ENCODE results near the gene LSM4. TPM values are rescaled to one million over a fixed set of nuclear protein-coding genes. Genes with fewer than 3 reads are reported as not detected.
"Not testable (repeated sequence)": the region's sequence is repeated elsewhere in the genome, so short reads cannot be mapped to it uniquely, and the experiment has no call there.

LSM4 gene
- total RNA-seq, 1 experiment from 2014 or later, result 787 TPM

DNA sequence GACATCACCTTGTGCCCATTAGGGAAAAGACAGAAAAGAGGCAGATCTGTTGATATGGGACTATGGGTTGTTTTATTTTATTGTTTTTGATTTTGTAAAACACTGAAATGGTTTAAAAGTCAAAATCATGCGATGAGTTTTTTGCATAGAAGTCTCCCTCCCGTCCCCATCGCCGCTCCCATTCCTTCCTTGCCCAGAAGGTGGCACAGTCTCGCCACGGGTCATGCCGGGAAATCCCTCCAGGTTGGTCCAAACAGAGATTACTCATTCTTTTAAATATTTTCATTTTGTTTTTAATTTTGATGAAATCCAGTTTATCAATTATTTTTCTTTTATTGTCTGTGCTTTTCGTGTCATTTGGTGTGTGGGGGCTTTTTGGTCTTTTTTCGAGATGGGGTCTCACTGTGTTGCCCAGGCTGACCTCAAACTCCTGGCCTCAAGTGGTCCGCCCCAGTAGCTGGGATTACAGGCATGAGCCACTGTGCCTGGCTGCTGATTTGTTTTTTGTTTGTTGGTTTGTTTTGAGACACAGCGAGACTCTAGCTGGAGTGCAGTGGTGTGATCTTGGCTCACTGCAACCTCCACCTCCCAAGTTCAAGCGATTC lies 26.8 kb upstream of the LSM4 start:
- peak; percentile 89 for DNase-seq
- Histone ChIP-seq H3K4me3 (ENCODE audit: insufficient read depth, low read depth, low read length) (no peak overlapping the region), H3K27me3 (ENCODE audit: control insufficient read depth, insufficient read depth, low read length) (no peaks in the 10 kb centered on the region), H3K36me3 (replicated peaks; ENCODE audit: control insufficient read depth, insufficient read depth, low read length) (no peaks in the 10 kb centered on the region)

DNA sequence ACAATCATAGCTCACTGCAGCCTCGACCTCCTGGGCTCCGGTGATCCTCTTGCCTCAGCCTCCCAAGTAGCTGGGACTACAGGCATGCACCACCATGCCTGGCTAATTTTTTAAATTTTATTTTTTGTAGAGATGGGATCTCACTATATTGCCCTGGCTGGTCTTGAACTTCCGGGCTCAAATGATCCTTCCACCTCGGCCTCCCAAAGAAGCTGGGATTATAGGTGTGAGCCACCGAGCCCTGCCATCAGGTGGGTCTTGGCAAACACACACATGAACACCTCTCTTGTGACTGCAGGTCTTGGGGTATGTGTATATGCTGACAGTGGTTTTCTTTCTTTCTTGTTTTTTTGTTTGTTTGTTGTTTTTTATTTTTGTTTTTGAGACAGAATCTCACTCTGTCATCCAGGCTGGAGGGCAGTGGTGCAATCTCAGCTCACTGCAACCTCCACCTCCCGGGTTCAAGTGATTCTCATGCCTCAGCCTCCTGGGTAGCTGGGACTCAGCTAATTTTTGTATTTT lies 26.0 kb upstream of the LSM4 start:
- not testable (repeated sequence) for H3K27me3 ChIP-seq (ENCODE audit: control insufficient read depth, insufficient read depth, low read length); H3K4me3 ChIP-seq (ENCODE audit: insufficient read depth, low read depth, low read length); H3K36me3 ChIP-seq (replicated peaks; ENCODE audit: control insufficient read depth, insufficient read depth, low read length); DNase-seq

DNA sequence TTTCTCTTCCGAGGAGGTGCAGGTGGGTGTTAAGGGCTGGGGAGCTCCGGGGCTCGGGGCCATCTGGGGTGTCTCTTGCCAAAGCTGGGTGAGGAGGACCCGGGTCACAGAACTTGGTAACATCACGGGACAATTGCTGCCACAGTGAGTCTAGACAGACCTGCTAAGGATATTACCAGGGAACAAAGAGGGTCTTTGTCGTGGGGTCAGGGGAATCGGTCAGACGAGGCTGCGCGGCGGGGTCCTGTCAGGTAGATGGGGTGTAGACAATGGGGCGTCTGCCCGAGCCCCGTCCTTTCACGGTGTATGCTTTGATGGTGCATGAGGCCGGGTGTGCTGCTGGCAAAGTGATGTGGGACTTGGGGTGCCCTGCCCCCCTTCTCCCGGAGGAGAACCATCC lies 25.3 kb upstream of the LSM4 start:
- no peak overlapping the region for H3K4me3 ChIP-seq (ENCODE audit: insufficient read depth, low read depth, low read length)
- DNase-seq, result no peak
- H3K36me3 ChIP-seq (replicated peaks; ENCODE audit: control insufficient read depth, insufficient read depth, low read length), result no peaks in the 10 kb centered on the region
- H3K27me3 ChIP-seq (ENCODE audit: control insufficient read depth, insufficient read depth, low read length), result no peaks in the 10 kb centered on the region

DNA sequence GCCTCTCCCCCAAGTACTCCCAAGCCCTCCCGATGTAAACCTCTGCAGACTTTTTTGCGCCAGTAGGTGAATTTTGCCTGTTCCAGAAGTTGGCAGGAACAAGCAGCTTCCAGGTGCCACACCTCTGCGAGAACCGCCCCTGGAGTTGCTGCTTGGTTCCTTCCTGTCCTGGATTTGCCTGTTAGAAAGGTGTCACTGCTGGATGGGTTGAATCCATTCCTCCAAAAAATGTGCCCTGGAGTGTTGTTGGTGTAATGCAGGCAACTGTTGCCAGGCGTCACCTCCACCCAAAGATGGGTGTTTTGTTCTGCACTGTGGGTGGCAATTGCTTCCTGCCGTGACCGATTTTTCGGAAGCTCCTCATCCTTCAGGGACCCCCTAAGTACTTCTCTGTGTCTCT lies 23.2 kb upstream of the LSM4 start:
- H3K4me3 ChIP-seq (ENCODE audit: insufficient read depth, low read depth, low read length), result no peak overlapping the region
- DNase-seq, result peak; percentile 73
- H3K27me3 ChIP-seq (ENCODE audit: control insufficient read depth, insufficient read depth, low read length), result no peaks in the 10 kb centered on the region
- no peaks in the 10 kb centered on the region for H3K36me3 ChIP-seq (replicated peaks; ENCODE audit: control insufficient read depth, insufficient read depth, low read length)

DNA sequence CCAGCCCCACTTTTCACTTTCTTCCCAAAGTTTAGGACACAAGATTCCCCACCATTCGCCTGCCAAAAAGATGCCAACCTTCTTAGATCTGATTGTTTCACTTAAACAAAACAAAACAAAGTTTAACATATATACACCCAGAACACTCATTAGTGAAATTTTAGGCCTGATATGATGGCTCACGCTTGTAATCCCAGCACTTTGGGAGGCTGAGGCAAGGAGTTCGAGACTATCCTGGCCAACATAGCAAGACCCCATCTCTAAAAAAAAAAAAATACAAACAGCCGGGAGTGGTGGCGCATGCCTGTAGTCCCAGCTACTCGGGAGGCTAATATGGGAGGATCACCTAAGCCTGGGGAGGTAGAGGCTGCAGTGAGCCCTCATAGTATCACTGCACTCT lies 22.4 kb upstream of the LSM4 start:
- DNase-seq, result no peak
- Histone ChIP-seq H3K36me3 (replicated peaks; ENCODE audit: control insufficient read depth, insufficient read depth, low read length) (no peaks in the 10 kb centered on the region), H3K27me3 (ENCODE audit: control insufficient read depth, insufficient read depth, low read length) (no peaks in the 10 kb centered on the region), H3K4me3 (ENCODE audit: insufficient read depth, low read depth, low read length) (no peak overlapping the region)

DNA sequence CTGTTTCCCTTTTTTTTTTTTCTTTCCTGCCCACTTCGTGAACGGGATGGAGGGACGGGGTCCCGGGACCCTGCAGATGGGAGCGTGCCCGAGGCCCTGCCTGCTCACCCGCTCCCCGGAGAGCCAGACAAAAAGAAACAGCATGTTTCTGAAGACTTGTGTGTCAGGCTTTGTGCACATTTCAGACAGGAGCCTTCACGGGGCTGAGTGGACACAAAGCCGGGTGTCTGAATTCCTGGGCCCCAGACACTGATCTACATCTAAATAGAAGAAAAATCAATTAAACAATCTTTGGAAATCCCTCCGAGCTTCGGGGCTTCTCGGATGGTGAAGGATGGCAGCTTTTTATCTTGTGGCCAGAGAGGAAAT lies 21.7 kb upstream of the LSM4 start:
- Histone ChIP-seq H3K36me3 (replicated peaks; ENCODE audit: control insufficient read depth, insufficient read depth, low read length) (no peaks in the 10 kb centered on the region), H3K27me3 (ENCODE audit: control insufficient read depth, insufficient read depth, low read length) (no peaks in the 10 kb centered on the region), H3K4me3 (ENCODE audit: insufficient read depth, low read depth, low read length) (no peak overlapping the region)
- no peak for DNase-seq

DNA sequence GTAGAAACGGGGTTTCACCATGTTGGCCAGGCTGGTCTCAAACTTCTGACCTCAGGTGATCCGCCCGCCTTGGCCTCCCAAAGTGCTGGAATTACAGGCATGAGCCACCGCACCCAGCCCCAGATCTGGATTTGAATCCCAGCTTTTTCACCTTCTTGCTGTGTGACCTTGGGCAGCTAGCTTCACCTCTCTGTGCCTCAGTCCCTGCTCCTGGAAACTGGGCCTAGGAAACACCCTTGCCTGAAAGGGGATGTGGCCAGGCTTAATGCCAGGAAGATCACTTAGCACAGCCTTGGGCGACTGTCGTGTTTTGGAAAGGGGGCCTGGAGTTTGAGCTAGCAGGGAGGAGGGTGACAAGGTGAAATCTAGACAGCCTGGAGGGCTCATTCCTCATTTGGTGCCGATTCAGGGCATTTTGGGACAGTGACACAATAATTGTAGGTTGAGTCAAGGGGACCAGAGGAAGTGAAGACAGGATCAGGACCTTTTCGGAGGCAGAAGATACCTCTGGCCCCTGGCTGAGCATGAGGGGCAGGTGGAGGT lies 19.3 kb upstream of the LSM4 start:
- no peak for DNase-seq
- H3K36me3 ChIP-seq (replicated peaks; ENCODE audit: control insufficient read depth, insufficient read depth, low read length), result no peaks in the 10 kb centered on the region
- no peaks in the 10 kb centered on the region for H3K27me3 ChIP-seq (ENCODE audit: control insufficient read depth, insufficient read depth, low read length)
- H3K4me3 ChIP-seq (ENCODE audit: insufficient read depth, low read depth, low read length), result no peak overlapping the region

DNA sequence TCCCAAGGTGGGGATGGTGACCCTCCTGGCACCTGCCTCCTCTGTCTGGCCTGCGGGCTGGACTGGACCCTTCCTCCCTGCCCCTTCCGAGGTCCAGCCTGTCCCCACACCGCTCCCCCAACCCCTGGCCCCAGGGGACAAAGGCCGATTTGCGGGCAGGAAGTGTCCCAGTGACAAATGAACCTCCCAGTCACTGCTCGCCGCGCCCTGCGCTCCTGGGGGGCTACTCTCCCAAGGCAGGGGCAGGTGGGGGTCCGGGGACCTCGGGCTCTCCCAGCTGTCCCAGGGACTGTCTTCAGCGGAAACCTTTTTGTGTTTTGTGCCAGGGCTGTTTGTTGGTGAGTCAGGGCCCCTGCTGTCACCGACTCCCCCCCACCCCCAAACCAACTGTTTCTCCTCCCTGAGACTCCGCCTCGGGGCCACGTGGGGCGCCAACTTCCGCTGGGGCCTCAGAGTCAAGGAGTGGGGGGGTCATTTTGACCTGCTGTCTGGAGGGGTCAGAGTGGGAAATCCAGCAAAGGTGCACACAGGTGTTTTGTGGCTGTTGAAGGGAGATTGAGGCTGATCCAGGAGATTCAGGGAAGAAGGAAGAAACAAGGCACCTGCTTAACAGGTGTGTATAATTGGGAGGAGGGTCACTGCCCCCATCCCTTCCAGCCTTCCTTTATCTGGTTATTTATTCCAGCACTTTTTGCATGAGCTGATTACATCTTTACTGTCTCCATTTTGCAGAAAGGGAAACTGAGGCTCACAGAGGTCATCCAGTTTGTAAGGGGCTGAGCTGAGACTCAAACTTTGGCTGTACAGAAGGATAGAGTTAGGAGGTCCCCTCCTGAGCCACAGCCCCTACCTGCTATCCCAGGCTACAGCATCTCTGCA lies 18.4 kb upstream of the LSM4 start:
- peak; percentile 84 for DNase-seq
- peak overlapping the region; percentile 81 for H3K4me3 ChIP-seq (ENCODE audit: insufficient read depth, low read depth, low read length)
- H3K36me3 ChIP-seq (replicated peaks; ENCODE audit: control insufficient read depth, insufficient read depth, low read length), result no peaks in the 10 kb centered on the region
- H3K27me3 ChIP-seq (ENCODE audit: control insufficient read depth, insufficient read depth, low read length), result no peaks in the 10 kb centered on the region

DNA sequence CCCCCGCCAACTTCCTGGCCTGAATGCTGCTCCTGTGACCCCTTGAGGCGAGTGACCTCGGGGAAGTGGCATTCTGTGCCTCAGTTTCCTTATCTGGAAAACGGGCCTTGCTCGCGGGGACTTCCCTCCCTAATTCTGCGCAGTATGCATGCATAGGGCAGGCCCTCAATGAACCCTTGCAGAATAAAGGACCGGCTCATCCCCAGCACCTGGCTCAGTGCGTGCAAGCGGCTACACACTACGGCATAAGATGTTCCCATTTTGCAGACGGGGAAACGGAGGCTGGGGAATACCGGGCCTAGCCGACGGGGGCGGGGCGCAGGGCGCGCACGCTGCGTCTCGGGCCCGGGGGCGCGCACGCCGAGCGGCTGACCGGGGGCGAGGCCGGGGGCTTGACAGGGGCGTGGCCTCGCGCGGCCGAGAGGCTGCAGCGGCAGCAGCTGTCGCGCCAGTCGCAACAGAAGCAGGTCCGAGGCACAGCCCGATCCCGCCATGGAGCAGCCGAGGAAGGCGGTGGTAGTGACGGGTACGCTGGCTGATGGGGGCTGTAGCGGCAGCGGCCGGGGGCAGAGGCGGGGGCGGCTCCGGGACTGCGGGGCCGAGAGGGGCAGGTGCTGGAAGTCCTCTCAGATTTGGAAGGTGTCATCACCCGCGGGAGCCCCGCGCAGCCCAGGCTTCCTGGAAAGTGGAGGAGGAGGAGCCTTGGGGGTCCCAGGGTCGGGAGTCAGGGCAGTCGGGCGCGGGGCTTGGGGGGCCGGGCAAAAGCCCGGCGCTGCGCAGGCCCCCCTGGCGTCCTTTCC lies 17.5 kb upstream of the LSM4 start, which contains the start of gene PGPEP1:
TSS of gene PGPEP1 (plus strand) at position 409 of the 800 bp plus-strand sequence. CDS start at position 493, 84 bp downstream.
- Histone ChIP-seq H3K27me3 (ENCODE audit: control insufficient read depth, insufficient read depth, low read length) (no peaks in the 10 kb centered on the region), H3K4me3 (ENCODE audit: insufficient read depth, low read depth, low read length) (peak within 1 kb of the TSS; percentile 81), H3K36me3 (replicated peaks; ENCODE audit: control insufficient read depth, insufficient read depth, low read length) (no peaks in the 10 kb centered on the region)
- DNase-seq, result peak; percentile 97

DNA sequence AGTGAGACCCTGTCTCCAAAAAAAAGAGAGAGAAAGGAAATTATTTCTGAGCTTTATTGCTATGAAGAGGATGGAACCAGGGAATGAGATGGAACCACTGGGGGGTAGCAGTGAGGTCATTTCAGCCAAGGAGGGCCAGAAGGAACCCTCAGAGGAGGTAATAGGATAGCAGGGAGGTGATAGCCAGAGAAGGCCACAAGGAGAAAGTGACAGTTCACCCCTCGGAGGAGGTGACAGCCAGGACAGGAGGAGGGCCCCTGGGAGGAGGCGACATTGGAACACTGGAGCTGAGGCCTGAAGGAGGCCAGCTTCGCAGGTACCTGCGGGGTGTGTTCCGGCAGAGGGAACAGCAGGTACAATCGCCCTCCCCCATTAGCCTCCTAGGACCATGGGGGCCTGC lies 16.8 kb upstream of the LSM4 start:
- Histone ChIP-seq H3K36me3 (replicated peaks; ENCODE audit: control insufficient read depth, insufficient read depth, low read length) (no peaks in the 10 kb centered on the region), H3K4me3 (ENCODE audit: insufficient read depth, low read depth, low read length) (no peak overlapping the region), H3K27me3 (ENCODE audit: control insufficient read depth, insufficient read depth, low read length) (no peaks in the 10 kb centered on the region)
- peak; percentile 77 for DNase-seq

DNA sequence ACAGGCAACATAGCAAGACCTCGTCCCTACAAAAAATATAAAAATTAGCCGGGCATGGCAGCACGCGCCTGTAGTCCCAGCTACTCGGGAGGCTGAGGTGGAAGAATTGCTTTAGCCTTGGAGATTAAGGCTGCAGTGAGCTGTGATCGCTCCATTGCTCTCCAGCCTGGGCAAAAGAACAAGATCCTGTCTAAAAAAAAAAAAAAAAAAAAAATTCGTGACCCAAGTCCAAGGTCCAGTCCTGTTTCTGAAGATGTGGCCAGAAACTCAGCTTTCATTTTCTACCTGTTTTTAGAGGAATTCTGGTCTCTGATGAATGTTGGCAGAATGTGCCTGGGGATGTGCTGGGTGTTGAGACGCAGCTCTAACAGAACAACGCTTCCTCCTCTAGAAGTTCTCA lies 15.7 kb upstream of the LSM4 start:
- H3K36me3 ChIP-seq (replicated peaks; ENCODE audit: control insufficient read depth, insufficient read depth, low read length), result no peaks in the 10 kb centered on the region
- H3K27me3 ChIP-seq (ENCODE audit: control insufficient read depth, insufficient read depth, low read length), result no peaks in the 10 kb centered on the region
- no peak overlapping the region for H3K4me3 ChIP-seq (ENCODE audit: insufficient read depth, low read depth, low read length)
- peak; percentile 6 for DNase-seq

DNA sequence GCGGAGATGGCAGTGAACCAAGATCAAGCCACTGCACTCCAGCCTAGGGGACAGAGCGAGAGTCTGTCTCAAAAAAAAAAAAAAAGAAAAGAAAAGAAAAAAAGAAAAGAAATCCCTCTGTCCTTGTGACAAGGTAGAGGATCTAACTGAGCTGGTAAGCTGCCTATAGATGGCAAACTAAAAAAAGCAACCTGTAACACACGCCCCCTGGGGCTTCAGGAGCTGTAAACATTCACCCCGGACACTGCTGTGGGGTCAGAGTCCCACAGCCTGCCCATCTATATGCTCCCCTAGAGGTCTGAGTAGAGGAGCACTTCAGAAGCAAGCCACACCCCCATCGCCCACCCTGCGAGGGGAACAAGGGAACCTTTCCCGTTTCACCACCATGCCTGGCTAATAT lies 13.2 kb upstream of the LSM4 start:
- H3K36me3 ChIP-seq (replicated peaks; ENCODE audit: control insufficient read depth, insufficient read depth, low read length), result no peaks in the 10 kb centered on the region
- peak; percentile 13 for DNase-seq
- H3K4me3 ChIP-seq (ENCODE audit: insufficient read depth, low read depth, low read length), result no peak overlapping the region
- no peaks in the 10 kb centered on the region for H3K27me3 ChIP-seq (ENCODE audit: control insufficient read depth, insufficient read depth, low read length)

DNA sequence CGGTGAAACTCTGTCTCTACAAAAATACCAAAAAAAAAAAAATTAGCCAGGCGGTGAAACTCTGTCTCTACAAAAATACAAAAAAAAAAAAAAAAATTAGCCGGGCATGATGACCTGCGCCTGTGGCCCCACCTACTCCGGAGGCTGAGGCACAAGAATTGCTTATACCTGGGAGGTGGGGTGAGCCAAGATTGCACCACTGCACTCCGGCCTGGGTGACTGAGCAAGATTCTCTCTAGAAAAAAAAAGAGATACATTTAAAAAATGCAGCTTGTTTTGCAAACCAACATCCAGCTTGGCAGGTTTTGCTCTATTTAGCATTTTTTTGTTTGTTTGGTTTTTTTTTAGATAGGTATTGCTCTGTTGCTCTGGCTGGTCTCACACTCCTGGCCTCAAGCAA lies 10.8 kb upstream of the LSM4 start:
- Histone ChIP-seq H3K36me3 (replicated peaks; ENCODE audit: control insufficient read depth, insufficient read depth, low read length) (no peaks in the 10 kb centered on the region), H3K27me3 (ENCODE audit: control insufficient read depth, insufficient read depth, low read length) (no peaks in the 10 kb centered on the region), H3K4me3 (ENCODE audit: insufficient read depth, low read depth, low read length) (no peak overlapping the region)
- DNase-seq, result no peak

DNA sequence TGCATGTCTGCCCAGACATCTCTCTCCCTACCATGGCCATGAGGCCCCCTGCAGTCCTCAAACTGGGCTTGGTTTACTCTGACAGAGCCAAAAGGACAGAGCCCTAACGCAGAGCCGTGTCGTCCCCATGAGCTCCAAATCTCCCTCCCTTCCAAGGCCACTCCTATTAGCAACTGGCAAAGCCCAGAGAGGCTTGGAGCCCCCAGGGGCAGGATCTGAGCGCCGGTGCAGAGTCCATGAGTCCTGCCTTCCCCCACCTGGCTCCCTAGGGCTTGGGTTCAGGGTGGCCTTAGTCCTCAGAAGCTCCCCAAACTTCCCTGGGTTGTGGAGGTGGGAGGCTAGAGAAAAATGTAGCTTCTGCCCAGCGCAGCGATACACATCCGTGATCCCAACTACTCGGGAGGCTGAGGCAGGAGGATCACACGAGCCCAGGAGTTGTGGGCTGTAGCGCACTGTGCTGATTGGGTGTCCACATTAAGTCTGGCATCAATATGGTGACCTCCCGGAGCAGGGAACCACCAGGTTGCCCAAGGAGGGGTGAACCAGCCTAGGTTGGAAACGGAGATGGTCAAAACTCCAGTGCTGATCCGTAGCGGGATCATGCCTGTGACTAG lies 10.1 kb upstream of the LSM4 start:
- Histone ChIP-seq H3K27me3 (ENCODE audit: control insufficient read depth, insufficient read depth, low read length) (no peaks in the 10 kb centered on the region), H3K4me3 (ENCODE audit: insufficient read depth, low read depth, low read length) (no peak overlapping the region), H3K36me3 (replicated peaks; ENCODE audit: control insufficient read depth, insufficient read depth, low read length) (no peaks in the 10 kb centered on the region)
- peak; percentile 22 for DNase-seq

Data from H7 (cell line).